Uterus (tissue), 4 donors: ENCODE measurements around the gene ARMC8. TPM values are rescaled to one million over a fixed set of nuclear protein-coding genes. Genes with fewer than 3 reads are reported as not detected.

Experiments used
- DNase-seq, 2 donors: peaks; one replicate each; pipeline ENCODE4 v3.0.0-alpha.2; 2019 to 2020
- H3K27ac ChIP-seq, 2 donors: fragments of 200-600 bp; sonication (generic); 1 replicate in 1 of 2; 2 replicates in 1 of 2; pipeline ENCODE4 v1.5.1; 2016 to 2018
- H3K27me3 ChIP-seq, 2 donors: fragments of 200-600 bp; sonication (generic); one replicate each; pipeline ENCODE4 v1.5.1; 2018 to 2019; ENCODE audit warnings: control low read depth in 1 of 2
- H3K36me3 ChIP-seq, 2 donors: fragments of 200-600 bp; sonication (generic); one replicate each; pipeline ENCODE4 v1.5.1; 2019; ENCODE audit warnings: control low read depth in 1 of 2
- H3K4me1 ChIP-seq, 2 donors: fragments of 200-600 bp; sonication (generic); one replicate each; pipeline ENCODE4 v1.5.1; 2018 to 2019; ENCODE audit warnings: control low read depth in 1 of 2
- H3K4me3 ChIP-seq, 2 donors: fragments of 200-600 bp; sonication (generic); 1 replicate in 1 of 2; 2 replicates in 1 of 2; pipeline ENCODE4 v1.5.1; 2018 to 2019; ENCODE audit warnings: mild to moderate bottlenecking in 1 of 2
- H3K9me3 ChIP-seq, 2 donors: fragments of 200-600 bp; sonication (generic); one replicate each; pipeline ENCODE4 v1.5.1; 2019; ENCODE audit warnings: control low read depth in 1 of 2
- POLR2A ChIP-seq, 2 donors: fragments of 450-650 bp; IDR thresholded peaks; one replicate each; pipeline ENCODE4 v1.6.1; 2016; ENCODE audit warnings: antibody characterized with exemption in 2 of 2, mild to moderate bottlenecking in 1 of 2, moderate library complexity in 1 of 2
- intact Hi-C: fragments of 100-400 bp; cut with DNase I; formaldehyde crosslinking; loops from one replicate; pipeline ENCODE4 v1.15.1; 2023; ENCODE audit warnings: low total_unique reads
- total RNA-seq, 4 donors: library from RNA; depleted of rRNA in 3 of 4; stranded (reverse); fragments of >200 nt in 3 of 4; gene quantifications; one replicate each; pipeline versions ENCODE4 v1.1.0 to v1.2.4, GENCODE V29; 2014 to 2023
- TF ChIP-seq, protein P1 (sequence below), 4 experiments: fragments of 200-600 bp in 2 of 4; fragments of 450-650 bp in 2 of 4; sonication (generic) in 2 of 4; IDR thresholded peaks; one replicate each; pipeline ENCODE4 v1.5.1; 2016 to 2019; ENCODE audit warnings: antibody characterized with exemption in 4 of 4, mild to moderate bottlenecking in 2 of 4, moderate library complexity in 1 of 4
- donor health status: DM: yes; HTN: yes; CAD: no.

ARMC8 gene
- total RNA-seq, 4 donors from 2014 or later = 38.7 to 85.1 (median 64.6) TPM

- TF ChIP-seq, protein P1, sequence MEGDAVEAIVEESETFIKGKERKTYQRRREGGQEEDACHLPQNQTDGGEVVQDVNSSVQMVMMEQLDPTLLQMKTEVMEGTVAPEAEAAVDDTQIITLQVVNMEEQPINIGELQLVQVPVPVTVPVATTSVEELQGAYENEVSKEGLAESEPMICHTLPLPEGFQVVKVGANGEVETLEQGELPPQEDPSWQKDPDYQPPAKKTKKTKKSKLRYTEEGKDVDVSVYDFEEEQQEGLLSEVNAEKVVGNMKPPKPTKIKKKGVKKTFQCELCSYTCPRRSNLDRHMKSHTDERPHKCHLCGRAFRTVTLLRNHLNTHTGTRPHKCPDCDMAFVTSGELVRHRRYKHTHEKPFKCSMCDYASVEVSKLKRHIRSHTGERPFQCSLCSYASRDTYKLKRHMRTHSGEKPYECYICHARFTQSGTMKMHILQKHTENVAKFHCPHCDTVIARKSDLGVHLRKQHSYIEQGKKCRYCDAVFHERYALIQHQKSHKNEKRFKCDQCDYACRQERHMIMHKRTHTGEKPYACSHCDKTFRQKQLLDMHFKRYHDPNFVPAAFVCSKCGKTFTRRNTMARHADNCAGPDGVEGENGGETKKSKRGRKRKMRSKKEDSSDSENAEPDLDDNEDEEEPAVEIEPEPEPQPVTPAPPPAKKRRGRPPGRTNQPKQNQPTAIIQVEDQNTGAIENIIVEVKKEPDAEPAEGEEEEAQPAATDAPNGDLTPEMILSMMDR (IDR thresholded peaks at IDR 0.05) = no peak
- no peak for TF ChIP-seq POLR2A (IDR thresholded peaks at IDR 0.05)
- no peak overlapping the region for H3K27ac ChIP-seq
- H3K27me3 ChIP-seq = no peaks in the 10 kb centered on the region
- no peaks in the 10 kb centered on the region for H3K36me3 ChIP-seq
- intact Hi-C loops = no loop called here
- H3K4me3 ChIP-seq = no peak overlapping the region
- no peaks in the 10 kb centered on the region for H3K9me3 ChIP-seq
- H3K4me1 ChIP-seq = no peaks in the 10 kb centered on the region
- DNase-seq = no peak
These were observed 43.4 kb downstream of the ARMC8 start for GRCh38 chr3:138230525-138230924.

DNA sequence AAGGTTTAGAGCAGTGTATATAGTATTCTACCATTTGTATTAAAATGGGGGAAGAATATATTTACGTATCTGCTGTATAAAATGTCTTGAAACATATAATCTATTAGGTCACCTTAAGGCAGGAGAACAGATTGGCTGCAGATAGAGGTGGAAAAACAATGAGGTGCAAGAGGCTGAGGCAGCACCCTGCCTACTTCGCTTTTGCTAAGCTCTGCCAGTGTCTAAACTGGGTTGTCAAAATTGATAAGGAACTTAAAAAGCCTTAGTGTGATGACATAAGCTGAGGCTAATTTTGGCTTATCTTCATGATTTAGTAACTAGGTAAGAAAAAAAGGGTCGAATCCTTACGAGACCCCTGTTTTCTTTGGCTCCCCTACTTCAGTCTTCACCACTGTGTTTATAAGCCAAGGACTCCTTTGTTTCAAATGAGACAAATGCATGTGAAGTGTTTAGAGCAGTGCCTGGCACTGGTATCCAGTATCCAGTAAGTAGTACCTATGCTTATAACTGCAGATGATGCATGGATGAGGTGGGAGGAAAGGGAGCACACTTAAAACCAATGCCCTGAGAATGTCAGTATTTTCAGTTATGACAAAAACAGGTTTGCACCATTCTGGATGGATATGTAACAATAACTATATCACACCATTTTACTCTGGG lies 45.7 kb downstream of the ARMC8 start:
- intact Hi-C loops = no loop called here
- Histone ChIP-seq H3K36me3 (no peaks in the 10 kb centered on the region), H3K27ac (no peak overlapping the region), H3K27me3 (no peaks in the 10 kb centered on the region), H3K4me3 (no peak overlapping the region), H3K4me1 (no peaks in the 10 kb centered on the region), H3K9me3 (no peaks in the 10 kb centered on the region)
- no peak for DNase-seq
- TF ChIP-seq, protein P1 (IDR thresholded peaks at IDR 0.05) = no peak
- no peak for TF ChIP-seq POLR2A (IDR thresholded peaks at IDR 0.05)

DNA sequence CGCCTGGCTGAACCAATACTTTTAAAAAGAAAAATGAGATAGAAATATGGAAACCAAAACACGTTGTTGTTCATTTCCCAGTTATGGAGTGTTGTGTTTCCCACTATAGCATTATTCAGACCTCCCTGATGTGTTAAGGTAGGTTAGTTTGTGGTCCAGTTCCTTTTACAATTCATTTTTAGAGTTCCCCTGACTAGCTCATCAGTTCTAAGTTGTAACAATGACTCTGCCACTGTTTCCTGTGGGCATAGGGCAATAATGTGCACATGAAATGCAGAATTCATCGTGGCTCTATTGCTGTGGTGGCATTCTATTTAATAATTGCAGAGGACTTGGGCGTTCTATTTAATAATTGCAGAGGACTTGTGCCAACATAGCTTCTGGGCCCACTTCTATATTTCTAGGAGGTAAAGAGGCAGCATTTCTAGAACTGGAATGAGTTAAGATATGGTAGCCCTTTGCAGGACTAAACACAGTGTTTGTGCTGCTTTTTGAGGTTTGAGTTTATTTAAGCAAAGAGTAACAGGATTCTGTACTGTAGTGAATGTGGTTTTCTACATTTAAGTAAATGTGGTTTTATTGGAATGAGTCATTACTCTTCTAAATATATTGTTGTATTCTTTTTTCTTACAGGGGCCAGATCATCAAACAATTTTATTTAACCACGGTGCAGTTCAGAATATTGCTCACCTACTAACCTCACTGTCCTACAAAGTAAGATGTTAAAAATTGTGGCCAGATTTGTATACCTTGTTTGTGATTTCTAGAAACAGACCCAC lies 47.5 kb downstream of the ARMC8 start:
- no peaks in the 10 kb centered on the region for H3K4me1 ChIP-seq
- DNase-seq = no peak
- intact Hi-C loops = no loop called here
- no peaks in the 10 kb centered on the region for H3K27me3 ChIP-seq
- no peak overlapping the region for H3K27ac ChIP-seq
- H3K9me3 ChIP-seq = no peaks in the 10 kb centered on the region
- H3K4me3 ChIP-seq = no peak overlapping the region
- no peaks in the 10 kb centered on the region for H3K36me3 ChIP-seq
- TF ChIP-seq, protein P1 (IDR thresholded peaks at IDR 0.05) = no peak
- no peak for TF ChIP-seq POLR2A (IDR thresholded peaks at IDR 0.05)

DNA sequence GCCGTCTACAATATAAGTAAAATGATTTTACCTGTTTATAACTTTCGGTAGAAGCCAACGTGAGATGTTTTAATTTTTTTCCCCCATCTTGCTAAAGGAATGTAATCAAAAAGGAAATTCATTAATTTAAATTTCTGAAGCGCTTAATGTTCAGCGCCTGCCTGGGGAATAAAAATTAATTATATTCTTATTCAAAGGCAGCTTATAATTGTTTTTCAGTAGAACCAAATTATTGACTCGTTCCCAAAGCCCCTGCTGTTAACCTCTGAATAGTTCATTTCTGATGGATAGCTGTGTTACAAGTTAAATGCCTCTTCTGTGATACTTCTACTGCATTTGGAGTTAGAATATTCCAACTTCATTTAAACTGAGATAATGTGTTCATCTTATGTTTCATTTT lies 51.6 kb downstream of the ARMC8 start:
- no peak overlapping the region for H3K4me3 ChIP-seq
- intact Hi-C loops = no loop called here
- H3K27me3 ChIP-seq = no peaks in the 10 kb centered on the region
- no peaks in the 10 kb centered on the region for H3K4me1 ChIP-seq
- H3K36me3 ChIP-seq = no peaks in the 10 kb centered on the region
- DNase-seq = no peak
- no peaks in the 10 kb centered on the region for H3K9me3 ChIP-seq
- TF ChIP-seq, protein P1 (IDR thresholded peaks at IDR 0.05) = no peak
- no peak for TF ChIP-seq POLR2A (IDR thresholded peaks at IDR 0.05)
- no peak overlapping the region for H3K27ac ChIP-seq

- intact Hi-C loops = no loop called here
- Histone ChIP-seq H3K36me3 (no peaks in the 10 kb centered on the region), H3K9me3 (no peaks in the 10 kb centered on the region), H3K27me3 (no peaks in the 10 kb centered on the region), H3K4me3 (no peak overlapping the region), H3K27ac (no peak overlapping the region), H3K4me1 (no peaks in the 10 kb centered on the region)
- TF ChIP-seq POLR2A (IDR thresholded peaks at IDR 0.05) = no peak
- TF ChIP-seq, protein P1 (IDR thresholded peaks at IDR 0.05) = no peak
- no peak for DNase-seq
These were observed 54.0 kb downstream of the ARMC8 start for GRCh38 chr3:138241061-138241460.
